Stimulated activated CD4-positive, alpha-beta T cell treated with anti-CD3 and anti-CD28 coated beads, TNF-alpha, amount 100 ng/mL, for 4 hours (primary cell): ENCODE results near the gene DBNDD2.

Experiments used
- DNase-seq, 3 experiments: peaks; one replicate each; pipeline ENCODE4 v3.0.0-alpha.2; 2020; ENCODE audit warnings: low read depth in 3 of 3

DBNDD2 gene, protein sequence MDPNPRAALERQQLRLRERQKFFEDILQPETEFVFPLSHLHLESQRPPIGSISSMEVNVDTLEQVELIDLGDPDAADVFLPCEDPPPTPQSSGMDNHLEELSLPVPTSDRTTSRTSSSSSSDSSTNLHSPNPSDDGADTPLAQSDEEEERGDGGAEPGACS

GRCh38 chr20:45407783-45408645 lies at the start of gene DBNDD2:
TSS of gene DBNDD2 (plus strand) at chr20:45408289. CDS start at chr20:45408468, 179 bp downstream.
- DNase-seq = peak in 2 of 3 experiments; percentile 10 to 21

- DNase-seq = no peak
Observed at GRCh38 chr20:45359069-45359405, 49.1 kb upstream of the DBNDD2 start.

GRCh38 chr20:45359406-45360148 lies 48.5 kb upstream of the DBNDD2 start:
- DNase-seq = no peak

GRCh38 chr20:45361793-45362192 lies 46.3 kb upstream of the DBNDD2 start:
- no peak for DNase-seq

DNA sequence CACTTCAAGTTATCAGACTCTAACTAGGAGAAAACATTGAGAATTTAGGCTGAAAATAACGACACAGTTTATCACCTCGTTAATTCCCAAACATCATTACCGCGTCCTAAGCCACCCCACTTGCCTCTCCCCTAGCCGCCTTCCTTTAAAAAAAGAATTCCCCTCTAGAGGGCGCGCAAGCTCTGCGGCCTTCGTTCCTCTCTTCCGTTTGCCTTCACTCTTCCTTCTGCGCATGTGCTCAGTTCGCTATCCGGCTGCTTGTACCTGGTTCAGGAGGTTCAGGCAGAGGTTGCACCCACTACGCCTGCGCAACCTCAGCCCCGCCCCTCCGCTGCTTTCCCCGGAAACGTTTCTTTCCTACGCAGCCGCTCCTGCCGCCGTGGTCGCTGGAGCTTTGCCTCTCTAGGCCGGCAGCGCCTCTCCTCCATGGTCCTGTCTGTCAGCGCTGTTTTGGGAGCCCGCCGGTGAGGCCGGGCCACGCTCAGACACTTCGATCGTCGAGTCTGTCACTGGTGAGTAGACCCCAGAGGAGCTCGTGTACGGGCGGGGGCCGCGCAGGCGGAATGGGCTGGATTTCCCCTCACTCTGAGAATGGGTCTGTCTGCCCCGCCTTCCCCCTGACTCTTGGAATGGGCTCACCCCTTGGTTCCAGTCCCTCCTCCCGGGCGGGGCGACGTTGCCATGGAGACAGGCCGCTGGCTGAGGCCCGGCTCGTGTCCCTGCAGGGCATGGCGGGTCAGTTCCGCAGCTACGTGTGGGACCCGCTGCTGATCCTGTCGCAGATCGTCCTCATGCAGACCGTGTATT lies 45.1 kb upstream of the DBNDD2 start, which contains the start of gene SYS1:
Gene SYS1, plus strand, starts transcription at position 353 of the 807 bp plus-strand sequence. Its CDS starts 376 bp downstream, at position 729.
- DNase-seq = peak; percentile 97 to 98 (median 98)

DNA sequence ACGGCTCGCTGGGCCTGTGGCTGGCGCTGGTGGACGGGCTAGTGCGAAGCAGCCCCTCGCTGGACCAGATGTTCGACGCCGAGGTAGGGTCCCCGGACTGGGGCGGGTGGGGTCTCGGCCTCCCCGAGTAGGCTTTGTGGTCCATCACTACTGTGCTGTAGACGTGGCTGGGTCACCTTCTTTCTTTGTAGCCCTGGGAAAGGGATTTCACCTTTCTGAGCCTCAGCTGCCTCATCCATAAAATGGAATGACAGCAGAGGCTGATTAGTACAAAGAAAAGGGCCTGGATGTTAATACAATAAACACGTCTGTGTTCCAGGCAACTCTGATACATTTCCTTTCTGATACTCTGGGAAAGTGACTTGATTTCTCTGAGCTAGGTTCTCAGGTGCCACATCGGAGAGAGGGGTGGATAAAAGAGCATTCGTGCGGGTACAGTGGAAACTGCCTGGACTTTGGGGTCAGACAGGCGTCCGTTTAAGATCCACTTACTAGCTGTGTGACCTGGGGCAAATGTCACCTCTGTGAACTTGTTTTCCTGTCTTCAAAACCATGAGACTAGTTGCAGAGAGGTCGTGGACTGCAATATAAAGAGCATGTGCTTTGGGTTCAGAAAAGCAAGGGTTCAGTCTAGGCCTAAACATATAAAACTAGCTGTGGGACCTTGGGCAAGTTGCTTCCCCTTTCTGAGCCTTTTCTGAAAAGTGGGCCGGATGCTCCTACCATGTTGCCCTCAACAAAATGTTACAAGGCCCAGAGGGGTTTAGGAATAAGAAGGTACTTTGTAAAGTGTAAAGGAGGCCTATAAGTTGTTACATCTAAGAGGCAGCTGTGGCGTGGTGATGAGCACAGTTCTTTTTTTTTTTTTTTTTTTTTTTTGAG lies 44.2 kb upstream of the DBNDD2 start:
- DNase-seq = no peak

DNA sequence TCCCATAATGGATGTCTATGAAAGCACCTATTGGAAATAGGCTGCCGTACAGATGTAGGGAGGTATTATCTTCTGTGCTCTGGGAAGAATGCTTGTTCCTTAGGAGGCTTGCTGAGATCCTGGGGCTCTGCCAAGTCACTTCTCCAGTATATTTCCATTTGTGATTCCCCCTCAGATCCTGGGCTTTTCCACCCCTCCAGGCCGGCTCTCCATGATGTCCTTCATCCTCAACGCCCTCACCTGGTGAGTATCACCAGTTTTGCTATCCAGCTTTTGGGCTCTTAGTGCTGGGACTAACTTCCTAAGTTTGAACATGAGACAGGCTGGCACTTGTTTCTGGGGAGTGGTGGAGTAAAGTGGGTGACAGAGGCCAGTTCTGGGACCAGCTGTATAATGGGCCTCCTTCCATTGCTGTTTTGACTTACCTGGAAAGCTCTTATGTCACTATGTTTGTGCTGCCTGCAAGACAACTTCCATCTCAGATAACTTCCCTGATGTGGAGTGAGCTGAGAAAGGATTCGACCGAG lies 42.6 kb upstream of the DBNDD2 start:
- no peak for DNase-seq

- DNase-seq = no peak
Observed at GRCh38 chr20:45366192-45366591, 41.9 kb upstream of the DBNDD2 start.

DNA sequence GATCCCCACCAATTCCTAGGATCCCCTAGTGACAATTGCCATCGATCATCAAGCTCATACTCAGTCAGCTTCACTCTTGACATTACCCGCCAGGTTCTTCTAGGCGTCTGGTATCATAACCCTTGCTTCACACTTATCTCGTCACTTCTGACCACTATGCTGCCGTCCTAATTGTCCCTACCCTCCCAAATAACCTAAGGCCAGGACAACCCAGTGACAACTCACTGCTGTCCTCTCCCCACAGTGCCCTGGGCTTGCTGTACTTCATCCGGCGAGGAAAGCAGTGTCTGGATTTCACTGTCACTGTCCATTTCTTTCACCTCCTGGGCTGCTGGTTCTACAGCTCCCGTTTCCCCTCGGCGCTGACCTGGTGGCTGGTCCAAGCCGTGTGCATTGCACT lies 41.5 kb upstream of the DBNDD2 start:
- no peak for DNase-seq

DNA sequence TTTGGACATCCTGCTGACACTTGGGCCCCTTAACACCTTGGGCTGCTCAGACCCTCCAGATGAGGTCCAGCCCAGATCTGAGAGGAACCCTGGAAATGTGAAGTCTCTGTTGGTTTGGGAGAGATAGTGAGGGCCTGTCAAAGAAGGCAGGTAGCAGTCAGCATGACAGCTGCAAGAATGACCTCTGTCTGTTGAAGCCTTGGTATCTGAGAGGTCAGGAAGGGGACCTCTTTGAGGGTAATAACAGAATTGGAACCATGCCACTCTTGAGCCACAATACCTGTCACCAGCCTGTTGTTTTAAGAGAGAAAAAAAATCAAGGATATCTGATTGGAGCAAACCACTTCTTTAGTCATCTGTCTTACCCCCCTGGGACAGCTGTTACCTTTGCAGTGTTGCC lies 41.0 kb upstream of the DBNDD2 start:
- no peak for DNase-seq

DNA sequence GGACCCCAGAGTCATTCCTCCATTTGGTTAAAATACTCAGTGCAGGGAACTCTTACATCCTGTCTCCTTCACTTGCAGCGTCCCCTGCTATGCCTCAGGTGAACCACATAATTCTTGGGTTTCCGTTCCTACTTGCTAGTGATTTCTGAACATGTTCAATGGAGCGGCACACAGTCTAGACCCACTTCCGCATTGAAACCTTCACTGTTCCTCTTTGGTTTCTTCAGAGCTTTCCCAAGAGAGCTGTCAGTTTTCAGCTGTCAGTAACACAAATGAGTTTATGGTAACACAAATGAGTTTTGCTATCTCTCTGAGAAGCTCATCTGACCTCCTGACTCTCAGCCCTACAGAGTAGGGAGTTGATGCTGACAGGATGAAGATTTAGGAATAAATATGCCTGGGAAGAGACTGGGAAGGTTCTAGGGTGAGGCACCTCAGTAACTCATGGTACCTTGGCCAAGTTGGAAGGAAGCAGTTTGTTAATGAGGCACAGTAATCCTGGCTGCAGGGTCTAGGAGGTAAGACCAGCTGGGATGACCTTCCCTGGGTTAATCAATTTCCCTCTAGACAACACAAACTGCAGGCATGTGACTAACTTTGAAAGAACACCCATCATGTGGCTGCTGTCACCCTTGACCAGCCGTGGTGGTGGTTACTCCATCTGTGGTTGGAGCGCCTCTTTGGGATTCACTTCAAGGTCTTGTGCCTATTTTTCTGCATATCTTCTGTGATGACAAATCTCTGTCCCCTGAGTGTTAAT lies 39.7 kb upstream of the DBNDD2 start:
- no peak for DNase-seq

DNA sequence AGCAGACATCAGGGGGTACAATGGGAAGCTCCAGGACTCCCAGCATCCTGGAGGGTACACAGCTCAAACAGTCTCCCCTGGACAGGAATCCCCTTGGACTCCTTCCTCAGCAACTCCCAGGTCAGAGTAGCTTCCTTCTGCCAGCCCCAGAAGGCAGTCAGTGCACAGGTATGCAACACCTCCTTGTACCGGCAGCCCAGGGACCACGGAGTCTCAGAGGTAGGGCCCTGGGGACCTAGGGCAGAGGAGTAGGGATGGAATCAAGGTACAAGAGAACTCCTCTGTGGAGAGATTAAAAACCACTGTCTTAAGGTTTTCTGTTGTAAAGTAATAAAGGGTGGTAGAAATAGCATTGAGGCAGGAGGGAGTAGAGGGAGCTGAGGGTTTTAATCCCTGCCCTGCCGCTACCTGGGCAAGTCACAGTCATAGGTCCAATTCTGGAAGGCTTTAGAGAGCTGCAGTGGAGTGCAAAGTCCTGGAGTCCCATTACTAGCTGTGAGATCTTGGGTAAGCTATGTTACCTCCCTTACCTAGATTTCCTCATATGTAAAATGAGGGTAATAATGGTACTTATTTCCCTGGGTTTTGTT lies 37.4 kb upstream of the DBNDD2 start:
- DNase-seq = no peak

DNA sequence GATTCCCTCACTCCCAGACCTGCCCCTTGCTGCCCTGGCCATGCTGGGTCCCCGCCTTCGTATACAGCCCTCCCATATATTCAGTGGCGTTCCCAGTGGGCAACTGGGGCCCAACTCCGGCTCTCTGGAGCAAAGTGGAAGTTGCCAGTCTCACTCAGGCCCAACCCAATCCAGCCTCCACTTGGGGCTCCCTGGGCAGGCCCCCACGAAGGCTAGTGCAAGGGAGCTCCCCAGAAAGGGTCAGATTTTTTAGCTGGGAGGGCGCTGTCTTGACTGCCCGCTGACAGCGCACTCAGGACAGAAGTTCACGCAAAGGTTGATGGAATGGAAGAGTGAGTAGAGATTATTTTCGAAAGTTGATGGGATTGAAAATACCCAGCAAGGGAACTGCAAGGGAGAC lies 35.8 kb upstream of the DBNDD2 start:
- DNase-seq = no peak

- no peak for DNase-seq
Observed at GRCh38 chr20:45372646-45373352, 35.3 kb upstream of the DBNDD2 start.

GRCh38 chr20:45373353-45374100 lies 34.6 kb upstream of the DBNDD2 start:
- peak; percentile 83 to 90 (median 86) for DNase-seq

- no peak for DNase-seq
Observed at GRCh38 chr20:45374101-45374467, 34.0 kb upstream of the DBNDD2 start.

DNA sequence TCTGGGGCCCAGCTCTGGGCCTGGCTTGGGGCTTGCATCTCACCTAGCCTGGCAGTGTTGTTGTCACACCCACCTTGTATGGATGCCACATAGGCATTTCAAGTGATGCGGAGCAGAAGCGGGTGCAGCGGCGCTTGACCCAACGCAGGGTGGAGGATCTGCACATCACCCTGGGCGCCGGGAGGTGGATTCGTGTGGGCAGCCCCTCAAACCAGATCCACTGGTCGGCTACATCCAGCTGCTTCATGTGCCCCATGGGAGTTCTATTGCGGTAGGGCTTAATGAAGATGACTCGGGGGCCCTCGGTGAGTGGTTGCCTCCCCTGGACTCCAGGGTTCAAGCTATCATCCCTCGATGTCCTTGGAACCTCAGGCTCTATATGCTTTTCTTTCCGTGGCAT lies 33.1 kb upstream of the DBNDD2 start:
- no peak for DNase-seq

GRCh38 chr20:45377269-45377668 lies 30.8 kb upstream of the DBNDD2 start:
- DNase-seq = no peak
